ENCODE measurements around the gene OR7C1.

- TF ChIP-seq CTCF (IDR thresholded peaks at IDR 0.05; ENCODE audit: low read length) (no peak), EZH2 (IDR thresholded peaks at IDR 0.05; ENCODE audit: borderline replicate concordance, low read length) (no peak)
These were observed 71.4 kb downstream of the OR7C1 start for GRCh38 chr19:14763497-14764145.

Measured in OCI-LY1 (cell line).